Ishikawa (cell line): ENCODE measurements around the gene KISS1R.

Experiments
- CEBPB ChIP-seq: IDR thresholded peaks from 2 replicates; pipeline ENCODE4 v1.6.1; 2012
- CREB1 ChIP-seq: IDR thresholded peaks from 2 replicates; pipeline ENCODE4 v1.6.1; 2012; ENCODE audit warnings: low read depth
- EGR1 ChIP-seq: IDR thresholded peaks from 2 replicates; pipeline ENCODE4 v1.6.1; 2012
- EP300 ChIP-seq: IDR thresholded peaks from 2 replicates; pipeline ENCODE4 v1.6.1; 2012; ENCODE audit warnings: borderline replicate concordance
- FOXM1 ChIP-seq: IDR thresholded peaks from 2 replicates; pipeline ENCODE4 v1.6.1; 2012; ENCODE audit warnings: low read depth, borderline replicate concordance
- MAX ChIP-seq: IDR thresholded peaks from 2 replicates; pipeline ENCODE4 v1.6.1; 2012
- NFIC ChIP-seq: IDR thresholded peaks from 2 replicates; pipeline ENCODE4 v1.6.1; 2012
- RAD21 ChIP-seq: IDR thresholded peaks from 2 replicates; pipeline ENCODE4 v1.6.1; 2012; ENCODE audit warnings: low read depth
- REST ChIP-seq: IDR thresholded peaks from 2 replicates; pipeline ENCODE4 v1.6.1; 2012; ENCODE audit warnings: low read depth, mild to moderate bottlenecking
- TAF1 ChIP-seq: IDR thresholded peaks from 2 replicates; pipeline ENCODE4 v1.6.1; 2012; ENCODE audit warnings: low read depth, mild to moderate bottlenecking
- TCF12 ChIP-seq: IDR thresholded peaks from 2 replicates; pipeline ENCODE4 v1.6.1; 2012; ENCODE audit warnings: low read depth
- TEAD4 ChIP-seq: IDR thresholded peaks from 2 replicates; pipeline ENCODE4 v1.6.1; 2012
- USF1 ChIP-seq: IDR thresholded peaks from 2 replicates; pipeline ENCODE4 v1.6.1; 2012
- YY1 ChIP-seq: IDR thresholded peaks from 2 replicates; pipeline ENCODE4 v1.6.1; 2012; ENCODE audit warnings: low read depth
- ZBTB7A ChIP-seq: IDR thresholded peaks from 2 replicates; pipeline ENCODE4 v1.6.1; 2012; ENCODE audit warnings: low read depth

Gene KISS1R

GRCh38 chr19:869245-870177 is 47.6 kb upstream of the KISS1R start:
- TF ChIP-seq MAX (peak; percentile 69), TAF1 (no peak), TCF12 (no peak), CEBPB (0 out of 2 replicates have a peak, but pooled peaks have one; percentile 8), ZBTB7A (no peak), RAD21 (no peak), CREB1 (0 out of 2 replicates have a peak, but pooled peaks have one; percentile 15), TEAD4 (no peak), USF1 (no peak)

- TF ChIP-seq EP300 (no peak), TAF1 (no peak), FOXM1 (no peak), CREB1 (no peak), RAD21 (no peak), TCF12 (no peak), EGR1 (no peak), YY1 (no peak), USF1 (no peak), MAX (no peak)
These were observed 46.8 kb upstream of the KISS1R start for GRCh38 chr19:870314-870713.

- TF ChIP-seq FOXM1 (no peak), NFIC (peak; percentile 71)
These were observed 46.2 kb upstream of the KISS1R start for GRCh38 chr19:870963-871401.

- TF ChIP-seq CEBPB (no peak), REST (no peak), EP300 (no peak), MAX (no peak), USF1 (no peak), TEAD4 (no peak), YY1 (no peak), RAD21 (no peak), CREB1 (no peak), TCF12 (no peak), TAF1 (no peak), ZBTB7A (no peak), FOXM1 (no peak), EGR1 (no peak), NFIC (no peak)
These were observed 45.5 kb upstream of the KISS1R start for GRCh38 chr19:871446-872265.

GRCh38 chr19:872266-872951 is 44.7 kb upstream of the KISS1R start:
- TF ChIP-seq EGR1 (no peak), YY1 (no peak), REST (no peak), NFIC (no peak), ZBTB7A (no peak), TCF12 (no peak), EP300 (no peak), RAD21 (no peak), TAF1 (no peak), TEAD4 (no peak), CREB1 (no peak), FOXM1 (no peak), MAX (no peak), USF1 (no peak), CEBPB (no peak)
